HepG2 (cell line): Measurements from ENCODE around the gene DPY30. TPM values are rescaled to one million over a fixed set of nuclear protein-coding genes. Genes with fewer than 3 reads are reported as not detected.

Experiments
- AGO2 ChIP-seq: fragments of 200-400 bp; formaldehyde crosslinking; optimal IDR thresholded peaks from 2 replicates; pipeline ENCODE3; 2017; ENCODE audit warnings: mild to moderate bottlenecking, low read depth, low read length, moderate library complexity
- CEBPG ChIP-seq: IDR thresholded peaks from 2 replicates; pipeline ENCODE4 v1.6.1; 2016
- CENPBD1 ChIP-seq: sonication (generic); formaldehyde crosslinking; IDR thresholded peaks from 2 replicates; pipeline ENCODE4 v1.8.0; 2022; ENCODE audit warnings: missing genetic modification reagents, low read depth, mild to moderate bottlenecking, borderline replicate concordance
- CHD2 ChIP-seq: IDR thresholded peaks from 2 replicates; pipeline ENCODE4 v1.6.1; 2011; ENCODE audit warnings: low read depth, low read length, improper control_type of control experiment
- GATA4 ChIP-seq: sonication (generic); IDR thresholded peaks from 2 replicates; pipeline ENCODE4 v1.6.1; 2016; ENCODE audit warnings: antibody characterized with exemption, low read depth, borderline replicate concordance
- GMEB1 ChIP-seq: sonication (generic); formaldehyde crosslinking; IDR thresholded peaks from 2 replicates; pipeline ENCODE4 v1.5.1; 2020; ENCODE audit warnings: missing genetic modification reagents, mild to moderate bottlenecking, borderline replicate concordance
- MTA3 ChIP-seq: sonication (generic); formaldehyde crosslinking; IDR thresholded peaks from 2 replicates; pipeline ENCODE4 v1.4.0; 2020; ENCODE audit warnings: missing genetic modification reagents
- MTF1 ChIP-seq: sonication (generic); formaldehyde crosslinking; IDR thresholded peaks from 2 replicates; pipeline ENCODE4 v1.5.0; 2020; ENCODE audit warnings: missing genetic modification reagents
- RXRB ChIP-seq: IDR thresholded peaks from 2 replicates; pipeline ENCODE4 v1.6.1; 2016; ENCODE audit warnings: borderline replicate concordance, missing genetic modification reagents, missing compliant biosample characterization
- SOX13 ChIP-seq, 3 experiments: fragments of 450-650 bp in 1 of 3; sonication (generic) in 1 of 3; formaldehyde crosslinking in 1 of 3; IDR thresholded peaks in 2 of 3; conservative IDR thresholded peaks in 1 of 3; 2 replicates each; pipeline versions ENCODE4 v1.5.0 to v1.6.1; 2016 to 2020; ENCODE audit warnings: antibody characterized with exemption in 1 of 3, mild to moderate bottlenecking in 1 of 3, missing compliant biosample characterization in 1 of 3, missing genetic modification reagents in 1 of 3, moderate library complexity in 1 of 3
- TCF7 ChIP-seq: sonication (generic); IDR thresholded peaks from 2 replicates; pipeline ENCODE4 v1.6.1; 2016; ENCODE audit warnings: antibody characterized with exemption, low read depth
- TFE3 ChIP-seq: IDR thresholded peaks from 2 replicates; pipeline ENCODE4 v1.6.1; 2016
- YEATS2 ChIP-seq: sonication (generic); formaldehyde crosslinking; IDR thresholded peaks from 2 replicates; pipeline ENCODE4 v1.4.0; 2020; ENCODE audit warnings: missing genetic modification reagents, borderline replicate concordance
- ZMAT3 ChIP-seq: sonication (generic); formaldehyde crosslinking; conservative IDR thresholded peaks from 2 replicates; pipeline ENCODE4 v1.7.0; 2021; ENCODE audit warnings: missing genetic modification reagents
- ZNF253 ChIP-seq: sonication (generic); formaldehyde crosslinking; IDR thresholded peaks from 2 replicates; pipeline ENCODE4 v1.8.0; 2022; ENCODE audit warnings: mild to moderate bottlenecking, missing genetic modification reagents, borderline replicate concordance
- ZNF335 ChIP-seq: sonication (generic); formaldehyde crosslinking; IDR thresholded peaks from 2 replicates; pipeline ENCODE4 v1.4.0; 2020; ENCODE audit warnings: missing genetic modification reagents
- ZNF703 ChIP-seq: sonication (generic); formaldehyde crosslinking; IDR thresholded peaks from 2 replicates; pipeline ENCODE4 v1.5.1; 2020; ENCODE audit warnings: missing genetic modification reagents, mild to moderate bottlenecking, moderate library complexity, borderline replicate concordance
- ZNF724P ChIP-seq: sonication (generic); formaldehyde crosslinking; IDR thresholded peaks from 2 replicates; pipeline ENCODE4 v1.8.0; 2022; ENCODE audit warnings: missing genetic modification reagents, borderline replicate concordance
- ZNF879 ChIP-seq: sonication (generic); formaldehyde crosslinking; IDR thresholded peaks from 2 replicates; pipeline ENCODE4 v1.8.1; 2023; ENCODE audit warnings: missing genetic modification reagents
- polyA plus RNA-seq, 8 experiments: library from polyadenylated mRNA; depleted of rRNA in 3 of 8; stranded (reverse) in 7 of 8; unstranded in 1 of 8; fragments of >200 nt; fragmentation: Illumina TruSeq in 4 of 8; extraction: Trizol in 4 of 8; gene quantifications; 2 replicates each; pipeline versions ENCODE4 v1.2.1 to v1.2.3, GENCODE V29; 2011 to 2016; ENCODE audit warnings: low read depth in 4 of 8, missing spikeins in 1 of 8, mixed read lengths in 1 of 8; ENCODE audit not compliant: insufficient read depth in 1 of 8
- total RNA-seq, 5 experiments: library from RNA; depleted of rRNA; stranded (reverse); fragments of >200 nt; fragmentation: Illumina TruSeq; extraction: Trizol; gene quantifications; 2 replicates each; pipeline ENCODE4 v1.2.3, GENCODE V29; 2016; ENCODE audit warnings: low read depth in 1 of 5
- TF ChIP-seq, protein P1 (sequence below): sonication (generic); formaldehyde crosslinking; IDR thresholded peaks from 2 replicates; pipeline ENCODE4 v1.5.1; 2020; ENCODE audit warnings: missing genetic modification reagents, mild to moderate bottlenecking, borderline replicate concordance
- TF ChIP-seq, protein P2 (sequence below): sonication (generic); formaldehyde crosslinking; IDR thresholded peaks from 2 replicates; pipeline ENCODE4 v1.4.0; 2020; ENCODE audit warnings: missing genetic modification reagents
- TF ChIP-seq, protein P3 (sequence below): sonication (generic); formaldehyde crosslinking; IDR thresholded peaks from 2 replicates; pipeline ENCODE4 v1.5.0; 2020; ENCODE audit warnings: mild to moderate bottlenecking, missing genetic modification reagents

Gene DPY30
- total and polyA plus RNA-seq, 2 of the 13 experiments (the other 11 are each of a cell fraction or from before 2014, with no cell fraction given) = 98.1 to 118 TPM

DNA sequence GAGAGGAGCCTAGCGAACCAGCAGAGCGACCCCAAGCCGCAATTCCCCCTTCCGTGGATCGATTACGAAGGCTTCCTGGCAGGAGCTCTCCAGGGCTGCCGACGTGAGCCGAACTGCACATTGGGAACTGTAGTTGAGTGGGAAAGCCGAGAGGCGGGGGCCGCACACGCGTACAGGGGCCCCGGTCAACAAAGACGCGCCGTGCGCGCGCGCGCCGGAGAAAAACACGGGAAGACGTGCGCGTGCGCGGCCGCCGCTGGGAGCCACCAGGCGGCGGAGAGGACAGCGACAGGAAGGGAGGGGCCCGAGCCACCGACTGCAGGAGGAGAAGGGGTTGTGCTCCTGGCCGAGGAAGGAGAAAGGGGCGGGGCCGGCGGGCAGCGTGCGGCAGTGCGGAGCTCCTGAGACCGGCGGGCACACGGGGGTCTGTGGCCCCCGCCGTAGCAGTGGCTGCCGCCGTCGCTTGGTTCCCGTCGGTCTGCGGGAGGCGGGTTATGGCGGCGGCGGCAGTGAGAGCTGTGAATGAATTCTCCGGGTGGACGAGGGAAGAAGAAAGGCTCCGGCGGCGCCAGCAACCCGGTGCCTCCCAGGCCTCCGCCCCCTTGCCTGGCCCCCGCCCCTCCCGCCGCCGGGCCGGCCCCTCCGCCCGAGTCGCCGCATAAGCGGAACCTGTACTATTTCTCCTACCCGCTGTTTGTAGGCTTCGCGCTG is 23.9 kb upstream of the DPY30 start, which contains the start of gene SPAST (continued):
- TF ChIP-seq, protein P1, sequence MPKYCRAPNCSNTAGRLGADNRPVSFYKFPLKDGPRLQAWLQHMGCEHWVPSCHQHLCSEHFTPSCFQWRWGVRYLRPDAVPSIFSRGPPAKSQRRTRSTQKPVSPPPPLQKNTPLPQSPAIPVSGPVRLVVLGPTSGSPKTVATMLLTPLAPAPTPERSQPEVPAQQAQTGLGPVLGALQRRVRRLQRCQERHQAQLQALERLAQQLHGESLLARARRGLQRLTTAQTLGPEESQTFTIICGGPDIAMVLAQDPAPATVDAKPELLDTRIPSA (CRISPR knock-in tag) = no peak; the same call in 1 of the 2 replicates
- TF ChIP-seq ZNF703 (CRISPR knock-in tag) (peak; percentile 27; the same call in 1 of the 2 replicates), AGO2 (peak; percentile 51), CHD2 (peak; percentile 46; the same call in 1 of the 2 replicates), CEBPG (peak; percentile 69), MTF1 (CRISPR knock-in tag) (no peak), ZNF335 (CRISPR knock-in tag) (peak; percentile 91), ZNF724P (CRISPR knock-in tag) (no peak; the same call in 1 of the 2 replicates), SOX13 (IDR thresholded peaks at IDR 0.05) (no peak), SOX13 (CRISPR knock-in tag; conservative IDR thresholded peaks at IDR 0.05 in 1 of 2, IDR thresholded peaks at IDR 0.05 in 1 of 2) (peak in 1 of 2 experiments; percentile 76; a peak in 1 of 4 replicates), GATA4 (0 out of 2 replicates have a peak, but pooled peaks have one; percentile 7), YEATS2 (CRISPR knock-in tag) (peak; percentile 88; the same call in 1 of the 2 replicates), ZMAT3 (CRISPR knock-in tag) (peak; percentile 84), ZNF253 (no peak), RXRB (peak; percentile 79), CENPBD1 (CRISPR knock-in tag) (no peak), GMEB1 (peak; percentile 99), ZNF879 (CRISPR knock-in tag) (no peak), TCF7 (no peak), MTA3 (CRISPR knock-in tag) (no peak), TFE3 (CRISPR knock-in tag) (peak; percentile 71)
- TF ChIP-seq, protein P2, sequence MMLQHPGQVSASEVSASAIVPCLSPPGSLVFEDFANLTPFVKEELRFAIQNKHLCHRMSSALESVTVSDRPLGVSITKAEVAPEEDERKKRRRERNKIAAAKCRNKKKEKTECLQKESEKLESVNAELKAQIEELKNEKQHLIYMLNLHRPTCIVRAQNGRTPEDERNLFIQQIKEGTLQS (CRISPR knock-in tag) = no peak
- TF ChIP-seq, protein P3, sequence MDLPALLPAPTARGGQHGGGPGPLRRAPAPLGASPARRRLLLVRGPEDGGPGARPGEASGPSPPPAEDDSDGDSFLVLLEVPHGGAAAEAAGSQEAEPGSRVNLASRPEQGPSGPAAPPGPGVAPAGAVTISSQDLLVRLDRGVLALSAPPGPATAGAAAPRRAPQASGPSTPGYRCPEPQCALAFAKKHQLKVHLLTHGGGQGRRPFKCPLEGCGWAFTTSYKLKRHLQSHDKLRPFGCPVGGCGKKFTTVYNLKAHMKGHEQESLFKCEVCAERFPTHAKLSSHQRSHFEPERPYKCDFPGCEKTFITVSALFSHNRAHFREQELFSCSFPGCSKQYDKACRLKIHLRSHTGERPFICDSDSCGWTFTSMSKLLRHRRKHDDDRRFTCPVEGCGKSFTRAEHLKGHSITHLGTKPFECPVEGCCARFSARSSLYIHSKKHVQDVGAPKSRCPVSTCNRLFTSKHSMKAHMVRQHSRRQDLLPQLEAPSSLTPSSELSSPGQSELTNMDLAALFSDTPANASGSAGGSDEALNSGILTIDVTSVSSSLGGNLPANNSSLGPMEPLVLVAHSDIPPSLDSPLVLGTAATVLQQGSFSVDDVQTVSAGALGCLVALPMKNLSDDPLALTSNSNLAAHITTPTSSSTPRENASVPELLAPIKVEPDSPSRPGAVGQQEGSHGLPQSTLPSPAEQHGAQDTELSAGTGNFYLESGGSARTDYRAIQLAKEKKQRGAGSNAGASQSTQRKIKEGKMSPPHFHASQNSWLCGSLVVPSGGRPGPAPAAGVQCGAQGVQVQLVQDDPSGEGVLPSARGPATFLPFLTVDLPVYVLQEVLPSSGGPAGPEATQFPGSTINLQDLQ (CRISPR knock-in tag) = no peak
